ENCODE measurements around the gene TFF3.

The TFF3 gene

GRCh38 chr21:42321845-42322244 lies 6.6 kb upstream of the TFF3 start:
- in situ Hi-C loops (cut with MboI; ENCODE audit: low sequenced_read_pairs): no loop called here

- in situ Hi-C loops (cut with MboI; ENCODE audit: low sequenced_read_pairs): no loop called here
Observed at GRCh38 chr21:42321231-42321630, 6.0 kb upstream of the TFF3 start.

GRCh38 chr21:42320791-42321190 lies 5.6 kb upstream of the TFF3 start:
- in situ Hi-C loops (cut with MboI; ENCODE audit: low sequenced_read_pairs): no loop called here

DNA sequence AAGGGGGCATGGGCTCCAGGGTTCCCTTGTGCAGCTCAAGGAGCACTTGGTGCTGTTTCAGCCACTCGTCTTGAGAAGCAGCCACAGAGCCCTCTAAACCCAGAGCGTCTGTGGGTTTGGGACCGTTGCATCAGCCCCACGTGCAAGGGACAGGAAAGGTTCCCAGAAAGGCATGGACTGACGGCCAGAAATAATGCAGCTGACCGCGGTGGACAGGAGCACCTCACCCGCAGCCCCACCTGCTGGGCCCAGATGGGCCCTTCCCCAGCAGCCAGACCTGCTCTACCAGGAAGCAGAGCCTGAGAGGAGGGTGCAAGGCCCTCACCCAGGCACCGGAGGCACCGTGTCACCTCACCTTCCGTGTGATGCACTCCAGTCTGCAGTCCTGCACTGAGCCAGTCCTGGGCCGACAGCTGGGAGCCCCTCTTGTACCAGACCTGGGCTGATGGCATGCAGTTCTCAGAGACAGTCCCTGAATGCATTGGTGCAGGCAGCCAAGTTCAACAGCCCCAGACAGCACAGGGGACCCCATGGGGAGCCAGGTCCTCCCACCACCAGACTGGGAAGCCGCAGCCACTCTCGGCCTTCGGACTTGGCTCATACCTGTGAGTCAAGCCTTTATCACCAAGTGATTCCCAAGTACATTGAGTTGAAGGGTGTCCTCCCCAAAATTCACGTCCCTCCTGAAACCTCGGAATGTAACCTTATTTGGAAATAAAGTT lies 4.8 kb upstream of the TFF3 start:
- in situ Hi-C loops (cut with MboI; ENCODE audit: low sequenced_read_pairs): no loop called here

DNA sequence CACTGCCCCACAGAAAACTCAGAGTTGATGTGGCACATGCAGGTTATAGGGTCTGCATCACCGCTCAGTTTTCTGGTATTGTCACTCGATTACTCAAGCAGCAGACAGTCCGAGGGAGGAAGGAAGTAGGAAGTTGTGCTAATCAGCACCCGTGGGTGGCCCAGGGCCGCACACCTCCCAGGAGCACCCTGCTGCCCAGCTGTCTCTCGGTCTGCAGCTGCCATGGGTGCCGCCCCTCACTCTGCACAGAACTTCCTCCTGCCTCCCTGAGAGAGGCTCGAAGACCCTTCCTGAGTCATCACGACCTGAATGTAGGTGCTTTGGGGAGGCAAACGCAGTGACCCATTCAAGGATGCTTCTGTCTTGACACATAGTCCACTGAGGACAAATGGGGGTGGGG lies 4.2 kb upstream of the TFF3 start:
- in situ Hi-C loops (cut with MboI; ENCODE audit: low sequenced_read_pairs): no loop called here

DNA sequence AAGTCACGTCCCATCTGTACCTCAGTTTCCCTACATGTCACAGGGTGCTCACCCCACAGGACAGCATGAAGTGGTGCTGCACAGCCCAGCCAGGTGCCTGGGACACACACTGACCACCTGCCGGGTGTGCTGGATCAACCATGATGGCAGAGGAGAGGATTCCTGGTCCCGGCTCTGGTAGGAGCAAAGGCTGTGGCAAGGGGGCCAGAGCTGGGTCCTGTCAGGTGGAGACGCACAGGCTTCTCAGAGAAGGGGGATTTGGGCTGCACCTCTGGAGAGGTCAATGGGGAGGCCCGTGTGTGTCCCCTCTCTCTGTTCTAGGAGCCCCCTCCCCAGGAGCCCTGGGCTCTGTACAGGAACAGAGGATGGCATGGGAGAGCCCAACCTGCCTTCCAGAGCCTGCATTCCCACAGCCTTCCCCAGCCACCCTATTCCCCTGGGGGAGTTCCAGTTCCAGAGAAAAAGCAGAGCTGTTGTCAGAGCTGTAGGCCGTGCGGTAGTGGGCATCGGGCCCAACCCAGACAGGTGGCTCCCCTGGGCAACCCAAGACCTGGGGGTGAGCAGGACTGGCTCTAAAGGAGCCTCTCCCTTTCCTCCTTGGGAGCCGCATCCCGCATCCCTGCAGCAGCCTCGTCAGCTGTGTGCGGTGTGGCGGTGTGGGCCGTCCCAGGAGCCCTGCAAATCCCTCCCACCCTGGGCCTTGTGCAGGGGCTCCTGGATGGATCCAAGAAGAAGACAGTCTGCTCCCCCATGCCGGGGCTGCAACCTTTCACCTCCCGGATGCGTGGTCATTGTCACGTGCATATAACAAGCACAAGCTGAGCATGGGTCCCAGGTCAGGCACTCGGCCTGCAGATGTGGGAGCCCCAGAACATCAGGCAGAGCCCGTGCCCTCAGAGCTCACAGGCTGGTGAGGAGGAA lies 2.9 kb upstream of the TFF3 start:
- in situ Hi-C loops (cut with MboI; ENCODE audit: low sequenced_read_pairs): no loop called here

DNA sequence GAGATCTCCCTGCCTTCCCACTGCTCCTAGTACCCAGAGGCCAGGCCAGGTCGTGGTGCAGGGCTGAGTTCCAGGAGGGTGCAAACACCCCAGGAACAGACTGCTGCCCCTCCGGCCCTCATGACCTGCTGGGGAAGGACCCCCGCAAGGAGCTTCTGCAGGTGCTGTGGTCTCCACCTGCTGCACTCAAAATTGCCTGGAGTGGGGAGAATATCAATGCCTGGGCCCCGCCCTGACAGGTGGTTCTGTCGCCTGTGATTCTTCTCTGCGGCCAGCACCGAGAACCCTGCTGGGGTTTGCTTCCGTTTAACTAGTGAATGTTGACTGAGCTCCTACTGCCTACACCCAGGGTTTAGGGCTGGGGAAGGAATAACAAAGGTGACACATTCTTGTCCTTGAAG lies 2.1 kb upstream of the TFF3 start:
- in situ Hi-C loops (cut with MboI; ENCODE audit: low sequenced_read_pairs): no loop called here

DNA sequence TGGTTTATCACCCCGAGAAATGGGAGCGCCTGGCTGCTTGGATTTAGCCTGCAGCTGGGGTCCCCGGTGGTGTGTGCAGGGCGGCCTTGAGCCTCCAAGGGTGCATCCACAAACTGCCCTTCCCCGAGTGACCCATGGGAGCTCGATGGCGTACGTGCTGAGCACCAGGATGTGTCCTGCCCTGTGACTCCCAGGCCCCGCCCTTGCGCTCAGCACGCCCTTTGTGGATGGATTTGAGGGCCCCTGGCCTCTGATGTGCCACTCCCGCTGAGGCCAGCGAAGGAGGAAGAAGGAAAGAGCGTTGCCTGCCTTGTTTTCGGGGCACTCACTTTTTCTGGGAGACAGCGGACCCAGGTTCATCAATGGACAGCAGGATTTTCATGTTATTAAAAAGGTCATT lies 1.7 kb upstream of the TFF3 start:
- in situ Hi-C loops (cut with MboI; ENCODE audit: low sequenced_read_pairs): no loop called here

DNA sequence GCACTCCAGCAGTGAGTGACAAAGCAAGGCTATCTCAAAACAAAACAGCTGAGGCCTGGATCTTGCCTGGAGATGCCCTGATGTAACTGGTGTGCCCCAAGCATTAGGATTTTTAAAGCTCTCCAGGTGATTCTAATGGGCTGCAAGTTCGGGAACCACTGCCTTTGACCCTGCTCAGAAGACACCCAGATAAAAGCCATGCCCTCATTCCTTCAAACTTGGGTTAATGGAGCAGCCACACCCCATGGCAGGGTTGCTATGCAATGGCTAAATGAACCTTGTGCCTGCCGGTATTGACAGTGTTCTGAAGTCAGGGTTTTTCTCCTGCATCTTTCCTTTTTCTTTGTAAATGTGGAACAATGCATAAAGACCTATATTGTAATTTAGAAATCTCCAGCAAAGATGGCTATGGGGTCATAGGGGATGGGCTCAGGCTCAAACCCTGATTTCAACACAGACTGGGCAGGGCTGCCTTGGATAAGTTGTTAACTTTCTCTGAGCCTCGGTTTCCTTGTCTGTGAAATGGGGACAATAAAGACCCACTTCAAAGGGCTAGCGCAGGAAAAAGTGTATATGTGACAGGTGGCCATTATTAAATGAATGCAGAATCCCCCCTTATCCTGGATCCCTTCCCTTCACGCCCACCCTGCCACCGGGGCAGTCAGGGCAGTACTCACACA lies 453 bp downstream of the TFF3 start:
- in situ Hi-C loops (cut with MboI; ENCODE audit: low sequenced_read_pairs): no loop called here

- in situ Hi-C loops (cut with MboI; ENCODE audit: low sequenced_read_pairs): no loop called here
Observed at GRCh38 chr21:42313501-42313969, 1.7 kb downstream of the TFF3 start.

DNA sequence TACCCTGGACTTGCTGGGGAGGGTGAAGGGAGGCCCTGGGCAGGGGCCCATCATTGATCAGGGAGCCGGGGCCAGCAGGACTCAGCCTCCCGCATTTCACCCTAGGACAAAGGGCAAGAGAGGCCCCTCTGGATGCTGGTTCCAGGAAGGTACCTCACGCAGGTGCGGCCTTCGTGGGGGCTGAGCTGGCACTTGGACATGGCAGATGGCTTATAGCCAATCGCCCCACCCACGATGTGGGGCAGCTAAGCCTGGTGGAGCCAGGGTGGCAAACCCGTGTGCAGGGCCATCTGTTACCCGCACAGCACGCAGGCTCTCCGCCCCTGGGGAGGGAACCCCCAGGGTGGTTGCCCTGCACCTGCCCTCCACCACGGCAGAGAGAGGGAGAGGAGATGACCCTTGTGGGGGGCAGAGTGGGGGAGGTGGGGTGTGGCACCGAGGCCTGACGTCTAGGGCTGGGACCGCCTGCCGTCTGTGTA lies 2.5 kb downstream of the TFF3 start:
- in situ Hi-C loops (cut with MboI; ENCODE audit: low sequenced_read_pairs): no loop called here

DNA sequence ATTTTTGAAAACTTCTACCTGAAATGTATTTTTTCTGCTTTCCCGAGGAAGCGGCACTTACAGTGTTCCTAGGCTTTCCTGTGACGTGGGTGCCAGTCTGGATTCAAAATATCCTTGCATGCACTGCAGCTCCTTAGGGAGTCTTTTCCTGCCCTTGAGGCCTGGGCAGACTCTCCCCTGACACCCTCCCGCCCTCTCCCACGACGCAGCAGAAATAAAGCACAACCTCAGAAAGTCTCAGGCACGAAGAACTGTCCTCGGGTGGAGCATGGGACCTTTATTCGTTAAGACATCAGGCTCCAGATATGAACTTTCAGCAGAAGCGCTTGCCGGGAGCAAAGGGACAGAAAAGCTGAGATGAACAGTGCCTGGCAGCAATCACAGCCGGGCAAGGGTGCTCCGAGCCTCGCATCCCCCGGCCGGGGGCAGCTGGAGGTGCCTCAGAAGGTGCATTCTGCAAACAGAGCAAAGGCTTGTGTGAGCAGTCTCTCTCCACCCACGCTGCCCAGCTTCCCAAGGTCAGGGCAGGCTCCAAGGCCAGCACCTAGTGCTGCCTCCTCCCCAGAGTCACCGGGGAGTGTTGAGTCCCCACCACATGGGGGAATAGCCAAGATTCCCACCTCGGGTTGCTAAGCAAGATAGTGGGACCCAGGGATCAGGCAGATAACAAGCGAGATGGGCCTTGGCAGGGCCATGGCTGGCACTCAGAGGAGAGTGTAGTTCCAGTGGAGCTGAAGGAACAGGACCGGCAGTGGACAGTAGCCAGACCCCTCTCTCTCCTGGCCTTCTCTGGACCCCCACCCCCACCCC lies 3.2 kb downstream of the TFF3 start:
- in situ Hi-C loops (cut with MboI; ENCODE audit: low sequenced_read_pairs): no loop called here

- in situ Hi-C loops (cut with MboI; ENCODE audit: low sequenced_read_pairs): no loop called here
Observed at GRCh38 chr21:42311160-42311559, 4.0 kb downstream of the TFF3 start.

GRCh38 chr21:42310411-42311001 lies 4.7 kb downstream of the TFF3 start:
- in situ Hi-C loops (cut with MboI; ENCODE audit: low sequenced_read_pairs): no loop called here

- in situ Hi-C loops (cut with MboI; ENCODE audit: low sequenced_read_pairs): no loop called here
Observed at GRCh38 chr21:42309753-42310213, 5.4 kb downstream of the TFF3 start.

GRCh38 chr21:42308914-42309752 lies 6.1 kb downstream of the TFF3 start:
- in situ Hi-C loops (cut with MboI; ENCODE audit: low sequenced_read_pairs): no loop called here

DNA sequence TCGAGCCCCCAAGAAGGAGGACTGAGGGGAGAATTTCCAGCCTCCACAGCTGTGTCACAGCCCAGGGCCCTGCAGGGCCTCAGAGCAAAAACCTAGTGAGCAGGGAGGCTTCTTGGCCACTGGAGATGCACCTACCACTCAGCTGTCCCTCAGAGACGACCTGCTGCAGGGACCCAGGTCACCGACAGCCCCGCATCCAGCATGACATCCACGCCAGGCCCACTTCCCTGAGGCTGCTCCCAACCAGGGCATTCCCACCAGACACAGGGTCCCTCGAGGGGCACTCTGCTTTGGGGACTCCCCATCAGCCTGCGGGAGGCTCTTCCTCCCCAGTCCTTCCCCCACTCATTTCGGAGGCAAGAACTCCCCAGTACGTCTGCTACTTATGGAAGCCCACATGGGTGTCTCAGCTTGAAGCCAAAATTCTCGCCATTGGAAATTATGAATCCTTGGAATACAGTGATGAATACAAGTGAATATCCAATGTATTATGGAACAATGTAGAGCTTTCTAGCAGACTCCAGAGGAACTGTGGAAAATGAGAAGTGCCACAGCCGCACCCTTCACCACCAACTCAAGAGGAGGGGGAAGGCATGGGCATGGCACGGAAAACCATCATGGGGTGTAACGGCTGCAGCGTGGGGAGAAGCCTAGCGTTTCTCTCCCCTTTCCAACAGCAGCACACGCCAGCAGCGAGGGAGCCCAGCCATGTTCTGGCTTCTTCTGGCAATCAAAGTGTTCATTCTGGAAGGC lies 6.9 kb downstream of the TFF3 start:
- in situ Hi-C loops (cut with MboI; ENCODE audit: low sequenced_read_pairs): no loop called here

- in situ Hi-C loops (cut with MboI; ENCODE audit: low sequenced_read_pairs): no loop called here
Observed at GRCh38 chr21:42307106-42307505, 8.1 kb downstream of the TFF3 start.

Measured in hTERT RPE-1 (cell line).